SU-DHL-6 (cell line): ENCODE results near the gene ALX4.

Experiments used
- H2AFZ ChIP-seq: fragments of 200-600 bp; sonication (generic); 2 replicates; pipeline ENCODE4 v1.6.1; 2014; ENCODE audit warnings: low read depth, mild to moderate bottlenecking, moderate library complexity, mixed read lengths, antibody characterized with exemption, low read length; ENCODE audit not compliant: severe bottlenecking
- H3F3A ChIP-seq: fragments of 200-600 bp; shearing (Covaris generic); 2 replicates; pipeline ENCODE4 v1.6.0; 2016; ENCODE audit warnings: antibody characterized with exemption, mild to moderate bottlenecking; ENCODE audit not compliant: insufficient read depth
- H3K27ac ChIP-seq: fragments of 200-600 bp; sonication (generic); 2 replicates; pipeline ENCODE4 v1.5.1; 2016; ENCODE audit warnings: low read depth, mild to moderate bottlenecking, low read length, moderate library complexity, mixed read lengths
- H3K27me3 ChIP-seq: fragments of 200-600 bp; sonication (generic), shearing (Covaris generic); 2 replicates; pipeline ENCODE4 v1.6.0; 2014; ENCODE audit warnings: mild to moderate bottlenecking, low read length
- H3K36me3 ChIP-seq: fragments of 200-600 bp; sonication (generic); 2 replicates; pipeline ENCODE4 v1.6.1; 2014; ENCODE audit warnings: mild to moderate bottlenecking, low read length, mixed read lengths
- H3K4me2 ChIP-seq: fragments of 300-600, 200-600 bp; shearing (Covaris generic), sonication (generic); 2 replicates; pipeline ENCODE4 v1.6.0; 2014; ENCODE audit warnings: low read length, low read depth, mild to moderate bottlenecking; ENCODE audit not compliant: poor library complexity, severe bottlenecking
- H3K4me3 ChIP-seq: fragments of 200-600 bp; sonication (generic); 2 replicates; pipeline ENCODE4 v1.5.1; 2014; ENCODE audit warnings: antibody characterized with exemption, low read length, mild to moderate bottlenecking, mixed read lengths; ENCODE audit not compliant: insufficient read depth, poor library complexity, severe bottlenecking
- H3K79me2 ChIP-seq: fragments of 200-600 bp; sonication (generic); 2 replicates; pipeline ENCODE4 v1.6.1; 2014; ENCODE audit warnings: mild to moderate bottlenecking, low read length, moderate library complexity; ENCODE audit not compliant: insufficient read depth
- H3K9ac ChIP-seq: fragments of 200-600 bp; sonication (generic); 2 replicates; pipeline ENCODE4 v1.7.0; 2014; ENCODE audit warnings: mild to moderate bottlenecking, low read length
- H3K9me2 ChIP-seq: fragments of 200-600 bp; sonication (generic); replicated peaks from 2 replicates; pipeline ENCODE4 v1.6.1; 2014; ENCODE audit warnings: low read length; ENCODE audit not compliant: insufficient read depth
- H3K9me3 ChIP-seq: fragments of 200-600 bp; sonication (generic); 2 replicates; pipeline ENCODE4 v1.6.1; 2014; ENCODE audit warnings: low read length, mixed read lengths; ENCODE audit not compliant: insufficient read depth
- H4K20me1 ChIP-seq: fragments of 200-600 bp; sonication (generic); 2 replicates; pipeline ENCODE4 v1.6.1; 2014; ENCODE audit warnings: low read depth, mild to moderate bottlenecking, antibody characterized with exemption, low read length, moderate library complexity, mixed read lengths
- CTCF ChIP-seq: fragments of 200-600 bp; sonication (generic); IDR thresholded peaks from one replicate; pipeline ENCODE4 v1.5.1; 2017; ENCODE audit warnings: antibody characterized with exemption, mild to moderate bottlenecking, low read length, moderate library complexity; ENCODE audit not compliant: insufficient read depth, poor library complexity, severe bottlenecking
- EZH2phosphoT487 ChIP-seq: fragments of 200-600 bp; sonication (generic), shearing (Covaris generic); conservative IDR thresholded peaks from 2 replicates; pipeline ENCODE4 v1.6.1; 2018; ENCODE audit warnings: mild to moderate bottlenecking, antibody characterized with exemption, low read length, moderate library complexity, mixed read lengths

ALX4 gene

DNA sequence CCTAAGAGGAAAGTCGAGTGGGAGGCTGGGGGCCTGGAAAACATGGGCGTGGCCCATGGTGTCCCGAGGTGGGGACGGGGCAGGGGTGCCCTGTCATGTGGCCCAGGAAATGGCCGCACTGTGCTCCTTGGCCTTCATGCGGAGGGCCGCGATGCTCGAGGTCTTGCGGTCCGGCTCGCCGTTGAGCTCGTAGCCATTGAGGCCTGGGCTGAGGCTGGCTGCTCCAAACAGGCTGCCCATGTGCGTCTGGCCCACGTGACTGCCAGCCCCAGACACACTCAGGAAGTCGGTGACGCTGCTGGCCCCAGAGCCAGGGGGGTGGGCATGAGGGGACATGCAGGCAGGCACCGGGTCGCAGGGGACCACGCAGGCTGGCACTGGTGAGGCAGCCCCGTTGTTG lies 45.2 kb downstream of the ALX4 start:
- H3K36me3 ChIP-seq: no peaks in the 10 kb centered on the region
- H3K9me3 ChIP-seq: no peaks in the 10 kb centered on the region
- no peaks in the 10 kb centered on the region for H3F3A ChIP-seq
- no peak overlapping the region for H2AFZ ChIP-seq
- H3K79me2 ChIP-seq: no peaks in the 10 kb centered on the region
- H3K27me3 ChIP-seq: no peaks in the 10 kb centered on the region
- no peak overlapping the region for H3K9ac ChIP-seq
- no peak overlapping the region for H3K4me2 ChIP-seq
- no peaks in the 10 kb centered on the region for H3K9me2 ChIP-seq
- H4K20me1 ChIP-seq: no peaks in the 10 kb centered on the region
- H3K4me3 ChIP-seq: no peak overlapping the region
- TF ChIP-seq EZH2phosphoT487: no peak
- TF ChIP-seq CTCF: no peak
- H3K27ac ChIP-seq: no peak overlapping the region

DNA sequence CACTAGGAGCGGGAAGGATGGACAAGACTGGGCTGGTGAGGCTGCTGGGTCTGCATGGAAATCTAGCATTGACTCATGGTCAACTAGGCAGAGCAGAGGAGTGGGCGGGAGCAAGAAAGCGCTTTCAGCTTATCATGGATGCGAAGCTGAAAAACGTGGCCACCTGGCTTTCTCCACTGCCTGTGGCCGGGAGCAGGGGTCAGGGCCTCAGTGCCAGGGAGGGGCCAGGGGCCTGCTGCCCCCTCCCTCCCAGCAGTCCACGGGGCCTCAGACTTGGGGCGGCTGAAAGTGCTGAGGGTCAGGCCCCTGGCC lies 45.5 kb downstream of the ALX4 start:
- H3K9me3 ChIP-seq: no peaks in the 10 kb centered on the region
- H3K36me3 ChIP-seq: no peaks in the 10 kb centered on the region
- H3F3A ChIP-seq: no peaks in the 10 kb centered on the region
- TF ChIP-seq CTCF (no peak), EZH2phosphoT487 (no peak)
- H3K27me3 ChIP-seq: no peaks in the 10 kb centered on the region
- H3K9me2 ChIP-seq: no peaks in the 10 kb centered on the region
- no peaks in the 10 kb centered on the region for H4K20me1 ChIP-seq
- no peaks in the 10 kb centered on the region for H3K79me2 ChIP-seq
- H3K9ac ChIP-seq: no peak overlapping the region
- H3K4me2 ChIP-seq: no peak overlapping the region
- H2AFZ ChIP-seq: no peak overlapping the region
- H3K4me3 ChIP-seq: no peak overlapping the region
- no peak overlapping the region for H3K27ac ChIP-seq

GRCh38 chr11:44263738-44264437 lies 46.1 kb downstream of the ALX4 start:
- H3K27ac ChIP-seq: no peak overlapping the region
- no peak overlapping the region for H3K4me3 ChIP-seq
- no peaks in the 10 kb centered on the region for H3K36me3 ChIP-seq
- no peak overlapping the region for H3K4me2 ChIP-seq
- H4K20me1 ChIP-seq: no peaks in the 10 kb centered on the region
- H3K79me2 ChIP-seq: no peaks in the 10 kb centered on the region
- no peak overlapping the region for H3K9ac ChIP-seq
- no peaks in the 10 kb centered on the region for H3K27me3 ChIP-seq
- H3F3A ChIP-seq: no peaks in the 10 kb centered on the region
- no peaks in the 10 kb centered on the region for H3K9me3 ChIP-seq
- TF ChIP-seq CTCF: no peak
- H2AFZ ChIP-seq: no peak overlapping the region
- H3K9me2 ChIP-seq: no peaks in the 10 kb centered on the region
